AG09309 (cell line): ENCODE results near the gene MPZL1.

Source experiments
- DNase-seq: peaks from one replicate; pipeline ENCODE4 v3.0.0-alpha.2; 2010; ENCODE audit warnings: low read depth
- H3K4me3 ChIP-seq: 2 replicates; pipeline ENCODE4 v1.5.1; 2011; ENCODE audit warnings: mild to moderate bottlenecking, low read depth, low read length, moderate library complexity; ENCODE audit not compliant: control insufficient read depth
- TF ChIP-seq, protein P1 (sequence below): IDR thresholded peaks from 2 replicates; pipeline ENCODE4 v1.5.1; 2011; ENCODE audit warnings: mild to moderate bottlenecking, low read depth, low read length, inconsistent platforms; ENCODE audit not compliant: insufficient read depth, control insufficient read depth; ENCODE audit errors: missing control alignments

MPZL1 gene

DNA sequence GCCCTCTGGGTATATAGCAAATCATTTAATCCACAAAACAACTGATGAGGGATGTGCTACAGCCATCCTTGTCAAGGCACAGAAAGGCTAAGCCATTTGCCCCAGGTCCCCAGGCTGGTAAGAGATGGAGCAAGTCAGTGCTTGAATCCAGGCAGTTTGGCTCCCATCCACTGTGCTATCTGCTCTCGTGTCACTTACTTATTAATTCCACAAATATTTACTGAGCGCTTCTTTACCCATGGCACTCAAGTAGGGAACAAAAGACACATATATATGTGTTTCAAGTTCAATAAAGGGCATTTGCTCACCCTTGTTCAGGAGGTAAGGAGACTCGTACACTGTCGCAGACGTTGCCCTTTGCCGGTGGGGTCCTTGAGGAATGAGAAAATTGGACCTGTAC, 38.6 kb upstream of the MPZL1 start:
- H3K4me3 ChIP-seq: no peak overlapping the region
- DNase-seq: no peak
- TF ChIP-seq, protein P1, sequence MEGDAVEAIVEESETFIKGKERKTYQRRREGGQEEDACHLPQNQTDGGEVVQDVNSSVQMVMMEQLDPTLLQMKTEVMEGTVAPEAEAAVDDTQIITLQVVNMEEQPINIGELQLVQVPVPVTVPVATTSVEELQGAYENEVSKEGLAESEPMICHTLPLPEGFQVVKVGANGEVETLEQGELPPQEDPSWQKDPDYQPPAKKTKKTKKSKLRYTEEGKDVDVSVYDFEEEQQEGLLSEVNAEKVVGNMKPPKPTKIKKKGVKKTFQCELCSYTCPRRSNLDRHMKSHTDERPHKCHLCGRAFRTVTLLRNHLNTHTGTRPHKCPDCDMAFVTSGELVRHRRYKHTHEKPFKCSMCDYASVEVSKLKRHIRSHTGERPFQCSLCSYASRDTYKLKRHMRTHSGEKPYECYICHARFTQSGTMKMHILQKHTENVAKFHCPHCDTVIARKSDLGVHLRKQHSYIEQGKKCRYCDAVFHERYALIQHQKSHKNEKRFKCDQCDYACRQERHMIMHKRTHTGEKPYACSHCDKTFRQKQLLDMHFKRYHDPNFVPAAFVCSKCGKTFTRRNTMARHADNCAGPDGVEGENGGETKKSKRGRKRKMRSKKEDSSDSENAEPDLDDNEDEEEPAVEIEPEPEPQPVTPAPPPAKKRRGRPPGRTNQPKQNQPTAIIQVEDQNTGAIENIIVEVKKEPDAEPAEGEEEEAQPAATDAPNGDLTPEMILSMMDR: no peak

DNA sequence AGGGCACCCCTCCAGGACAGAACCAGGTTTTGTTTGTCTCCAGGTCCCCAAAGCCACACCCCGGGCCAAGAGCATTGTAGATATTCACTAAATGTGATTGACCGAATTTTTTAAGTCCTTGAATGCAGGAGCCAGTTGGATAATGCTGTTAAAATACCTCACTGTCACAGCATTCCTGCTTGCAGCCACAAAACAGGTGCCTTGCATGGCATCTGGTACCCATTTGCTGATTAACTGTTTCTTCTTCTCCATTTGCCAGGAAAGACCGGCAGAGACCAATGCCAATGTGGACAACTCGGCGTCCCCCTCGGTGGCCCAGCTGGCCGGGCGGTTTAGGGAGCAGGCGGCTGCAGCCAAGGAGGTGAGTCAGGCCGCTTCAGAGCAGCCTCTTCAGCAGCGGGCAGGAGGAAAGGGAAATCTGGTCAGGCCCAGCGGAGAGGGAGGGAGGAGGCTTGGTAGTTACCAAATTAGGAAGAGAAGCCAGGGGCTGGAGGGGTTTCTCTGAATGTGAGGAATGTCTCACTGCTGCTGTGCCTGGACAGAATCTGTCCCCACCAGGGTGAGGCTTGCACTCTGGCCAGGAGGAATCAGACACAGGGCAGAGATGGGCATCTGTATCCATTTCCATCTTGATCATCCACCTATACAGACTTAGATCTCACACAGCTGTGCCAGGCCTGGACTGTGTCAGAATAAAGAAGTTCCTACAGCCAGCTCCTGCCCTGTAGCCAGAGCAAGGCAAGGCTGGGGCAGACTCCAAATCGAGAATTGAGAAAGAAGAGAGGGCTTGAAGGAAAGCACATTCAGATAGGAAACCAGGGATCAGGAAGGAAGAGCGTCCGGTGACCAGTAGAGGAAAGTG, 37.9 kb upstream of the MPZL1 start:
- H3K4me3 ChIP-seq: no peak overlapping the region
- no peak for DNase-seq
- TF ChIP-seq, protein P1: no peak

DNA sequence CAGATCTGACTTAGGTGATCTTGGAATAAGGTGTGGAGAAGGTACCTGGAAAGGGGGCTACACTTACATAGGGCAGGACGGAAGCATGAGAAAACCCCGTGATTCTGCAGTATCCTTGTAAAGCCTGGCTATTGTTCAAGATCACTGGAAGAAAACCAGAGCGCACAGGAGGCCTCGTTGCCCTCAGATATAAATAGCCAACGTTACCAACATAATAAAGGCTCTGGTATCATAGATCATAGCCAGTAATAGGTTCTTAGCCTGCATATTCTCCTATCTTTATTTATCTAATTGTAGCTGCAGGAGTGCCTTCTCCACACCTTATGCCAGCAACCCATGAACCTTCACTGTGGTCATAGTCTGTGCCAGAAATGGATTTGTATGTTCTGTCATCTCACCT, 35.9 kb upstream of the MPZL1 start:
- TF ChIP-seq, protein P1: no peak
- H3K4me3 ChIP-seq: no peak overlapping the region
- DNase-seq: no peak

DNA sequence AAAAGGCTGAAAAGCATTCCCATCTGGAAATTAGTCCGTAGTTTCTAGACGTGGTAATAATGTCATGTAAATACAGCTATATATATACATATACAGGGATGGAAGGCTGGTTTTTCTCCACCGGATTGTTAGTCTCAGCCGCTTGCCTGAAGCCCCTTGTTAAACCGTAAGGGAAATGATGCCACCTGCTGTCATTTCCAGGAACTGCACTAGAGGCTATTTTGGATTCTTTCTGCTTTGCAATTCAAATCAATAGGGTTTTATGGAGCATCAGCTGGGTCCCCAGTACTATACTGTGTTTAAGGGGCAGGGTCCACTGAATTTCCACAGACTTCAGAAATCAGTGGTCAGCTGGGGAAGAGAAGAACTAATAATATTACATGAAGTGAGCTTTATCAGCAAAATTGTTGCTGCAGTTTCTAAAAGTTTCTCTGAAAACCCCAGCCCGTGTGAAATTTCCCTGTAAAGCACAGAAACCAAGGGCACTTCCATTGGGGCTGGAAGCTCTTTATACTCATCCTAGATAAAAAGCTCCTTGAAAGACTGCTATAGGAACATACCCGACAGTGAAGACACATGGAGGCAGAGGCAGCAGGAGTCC, 33.8 kb upstream of the MPZL1 start:
- H3K4me3 ChIP-seq: no peak overlapping the region
- TF ChIP-seq, protein P1: peak; percentile 89
- DNase-seq: peak; percentile 39

DNA sequence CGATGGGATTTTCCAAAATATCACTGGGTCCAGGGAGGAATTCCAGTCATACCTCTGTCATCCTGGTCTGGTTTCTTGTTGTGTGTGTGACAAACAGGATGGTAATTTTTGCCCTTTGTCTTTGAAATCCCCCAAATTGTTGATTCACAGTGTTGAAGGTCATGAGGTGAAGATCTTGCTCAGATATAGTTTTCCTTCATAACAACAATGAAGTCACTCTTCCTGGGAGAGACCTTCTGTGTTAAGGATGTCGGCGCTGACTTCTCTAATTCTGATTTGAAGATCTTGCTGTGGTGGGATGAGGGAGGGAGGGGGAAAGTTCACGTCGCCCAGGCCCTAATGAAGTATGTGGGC, 32.2 kb upstream of the MPZL1 start:
- TF ChIP-seq, protein P1: no peak
- H3K4me3 ChIP-seq: no peak overlapping the region
- no peak for DNase-seq

DNA sequence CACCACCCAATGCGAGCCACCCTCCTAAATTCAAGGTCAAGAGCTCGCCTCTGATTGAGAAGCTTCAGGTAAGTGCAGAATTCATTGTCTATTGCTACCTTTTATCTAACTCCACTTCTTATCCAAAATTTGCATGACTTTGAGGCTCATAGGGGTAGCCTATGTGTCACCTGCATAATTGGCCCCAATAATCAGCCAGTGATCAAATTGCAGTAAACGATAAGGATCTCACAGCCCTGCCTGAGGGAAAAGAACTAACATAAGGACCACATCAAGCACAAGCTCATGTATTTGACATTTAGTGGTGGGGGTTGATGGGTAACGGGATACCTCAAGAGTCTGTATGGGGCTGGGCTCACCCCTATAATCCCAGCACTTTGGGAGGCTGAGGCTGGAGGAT, 31.7 kb upstream of the MPZL1 start:
- no peak for DNase-seq
- TF ChIP-seq, protein P1: no peak
- H3K4me3 ChIP-seq: no peak overlapping the region
